Renal pelvis (tissue), 4 donors: ENCODE results near the gene LCE2B. TPM values are rescaled to one million over a fixed set of nuclear protein-coding genes. Genes with fewer than 3 reads are reported as not detected.

Source experiments
- DNase-seq: peaks from one replicate; pipeline ENCODE4 v3.0.0-alpha.2; 2013
- polyA plus RNA-seq, 3 donors: library from polyadenylated mRNA; unstranded; fragments of 120-200 nt; gene quantifications; one replicate each; pipeline ENCODE4 v1.2.1, GENCODE V29; 2013; ENCODE audit not compliant: insufficient read length in 3 of 3

LCE2B gene
- polyA plus RNA-seq, 3 donors: not detected

- no peak for DNase-seq
Measured at GRCh38 chr1:152728986-152729385, 43.1 kb downstream of the LCE2B start.

- DNase-seq: no peak
Measured at GRCh38 chr1:152735648-152736047, 49.7 kb downstream of the LCE2B start.

Other genes with a start within 250 kb of the LCE2B start
- not detected for gene LCE5A, start 175.3 kb upstream of the LCE2B start, polyA plus RNA-seq
- gene CRCT1, start 171.6 kb upstream of the LCE2B start, polyA plus RNA-seq: not detected
- gene LCE3E, start 119.3 kb upstream of the LCE2B start, polyA plus RNA-seq: not detected
- gene LCE3D, start 105.6 kb upstream of the LCE2B start, polyA plus RNA-seq: not detected
- not detected for gene LCE3C, start 85.9 kb upstream of the LCE2B start, polyA plus RNA-seq
- gene LCE3B, start 72.3 kb upstream of the LCE2B start, polyA plus RNA-seq: not detected
- not detected for gene LCE3A, start 63.0 kb upstream of the LCE2B start, polyA plus RNA-seq
- not detected for gene LCE2D, start 22.7 kb upstream of the LCE2B start, polyA plus RNA-seq
- not detected for gene LCE2C, start 10.8 kb upstream of the LCE2B start, polyA plus RNA-seq
- not detected for gene LCE2A, start 12.2 kb downstream of the LCE2B start, polyA plus RNA-seq
- not detected for gene LCE4A, start 22.0 kb downstream of the LCE2B start, polyA plus RNA-seq
- gene KPRP, start 71.9 kb downstream of the LCE2B start, polyA plus RNA-seq: not detected
- gene LCE1F, start 89.0 kb downstream of the LCE2B start, polyA plus RNA-seq: not detected
- gene LCE1E, start 100.1 kb downstream of the LCE2B start, polyA plus RNA-seq: not detected
- gene LCE1D, start 110.6 kb downstream of the LCE2B start, polyA plus RNA-seq: not detected
- not detected for gene LCE1C, start 120.5 kb downstream of the LCE2B start, polyA plus RNA-seq
- gene LCE1B, start 125.8 kb downstream of the LCE2B start, polyA plus RNA-seq: not detected
- not detected for gene LCE1A, start 141.3 kb downstream of the LCE2B start, polyA plus RNA-seq
- gene LCE6A, start 156.7 kb downstream of the LCE2B start, polyA plus RNA-seq: not detected
- not detected for gene LCE7A, start 173.9 kb downstream of the LCE2B start, polyA plus RNA-seq
- not detected for gene SMCP, start 192.2 kb downstream of the LCE2B start, polyA plus RNA-seq
- under 1 TPM; 0.16 to 0.36 (median 0.21) TPM for gene IVL, start 222.4 kb downstream of the LCE2B start, polyA plus RNA-seq